HepG2 (cell line): Measurements from ENCODE around the gene PHYHIPL. TPM values are rescaled to one million over a fixed set of nuclear protein-coding genes. Genes with fewer than 3 reads are reported as not detected.

ENCODE experiments used
- ASH2L ChIP-seq: fragments of 300-600, 200-600 bp; sonication (generic); IDR thresholded peaks from 2 replicates; pipeline ENCODE4 v1.7.0; 2017; ENCODE audit warnings: low read depth, mild to moderate bottlenecking, moderate library complexity, mixed read lengths, low read length; ENCODE audit not compliant: insufficient read length
- GFI1 ChIP-seq: sonication (generic); formaldehyde crosslinking; IDR thresholded peaks from 2 replicates; pipeline ENCODE4 v1.5.0; 2020; ENCODE audit warnings: missing genetic modification reagents, mild to moderate bottlenecking, borderline replicate concordance
- GPBP1L1 ChIP-seq: sonication (generic); formaldehyde crosslinking; IDR thresholded peaks from 2 replicates; pipeline ENCODE4 v1.5.0; 2020; ENCODE audit warnings: mild to moderate bottlenecking, missing genetic modification reagents
- HNF4G ChIP-seq, 2 experiments: sonication (generic) in 1 of 2; formaldehyde crosslinking in 1 of 2; IDR thresholded peaks; 2 replicates each; pipeline versions ENCODE4 v1.4.0 to v1.6.1; 2011 to 2020; ENCODE audit warnings: borderline replicate concordance in 2 of 2, low read depth in 2 of 2, mild to moderate bottlenecking in 2 of 2, low read length in 1 of 2, missing genetic modification reagents in 1 of 2, moderate library complexity in 1 of 2
- JUNB ChIP-seq: sonication (generic); formaldehyde crosslinking; IDR thresholded peaks from 2 replicates; pipeline ENCODE4 v1.8.0; 2022; ENCODE audit warnings: missing genetic modification reagents, mild to moderate bottlenecking, borderline replicate concordance
- KMT2A ChIP-seq: sonication (generic); formaldehyde crosslinking; IDR thresholded peaks from 2 replicates; pipeline ENCODE4 v1.4.0; 2020; ENCODE audit warnings: missing genetic modification reagents
- MAFK ChIP-seq, 2 experiments: IDR thresholded peaks in 1 of 2; conservative IDR thresholded peaks in 1 of 2; 2 replicates each; pipeline ENCODE4 v1.6.1; 2011; ENCODE audit warnings: improper control_type of control experiment in 2 of 2, low read length in 2 of 2
- MED8 ChIP-seq: sonication (generic); formaldehyde crosslinking; IDR thresholded peaks from 2 replicates; pipeline ENCODE4 v1.8.1; 2023; ENCODE audit warnings: mild to moderate bottlenecking, missing genetic modification reagents; ENCODE audit not compliant: insufficient replicate concordance
- MXD3 ChIP-seq: IDR thresholded peaks from 2 replicates; pipeline ENCODE4 v1.6.1; 2016; ENCODE audit warnings: mild to moderate bottlenecking, missing biosample characterization, missing genetic modification reagents
- MXD4 ChIP-seq: IDR thresholded peaks from 2 replicates; pipeline ENCODE4 v1.6.1; 2016; ENCODE audit warnings: mild to moderate bottlenecking, missing biosample characterization, missing genetic modification reagents
- SOX13 ChIP-seq, 3 experiments: fragments of 450-650 bp in 1 of 3; sonication (generic) in 1 of 3; formaldehyde crosslinking in 1 of 3; IDR thresholded peaks in 2 of 3; conservative IDR thresholded peaks in 1 of 3; 2 replicates each; pipeline versions ENCODE4 v1.5.0 to v1.6.1; 2016 to 2020; ENCODE audit warnings: antibody characterized with exemption in 1 of 3, mild to moderate bottlenecking in 1 of 3, missing compliant biosample characterization in 1 of 3, missing genetic modification reagents in 1 of 3, moderate library complexity in 1 of 3
- SOX5 ChIP-seq: IDR thresholded peaks from 2 replicates; pipeline ENCODE4 v1.6.1; 2016; ENCODE audit warnings: borderline replicate concordance
- TRIM24 ChIP-seq: sonication (generic); formaldehyde crosslinking; IDR thresholded peaks from 2 replicates; pipeline ENCODE4 v1.8.0; 2022; ENCODE audit warnings: mild to moderate bottlenecking, missing genetic modification reagents
- XRCC5 ChIP-seq: fragments of 200-400 bp; formaldehyde crosslinking; optimal IDR thresholded peaks from 2 replicates; pipeline ENCODE3; 2017; ENCODE audit warnings: mild to moderate bottlenecking, low read length
- ZBTB3 ChIP-seq: sonication (generic); formaldehyde crosslinking; IDR thresholded peaks from 2 replicates; pipeline ENCODE4 v1.4.0; 2020; ENCODE audit warnings: low read depth, mild to moderate bottlenecking, moderate library complexity, missing genetic modification reagents, borderline replicate concordance
- ZBTB7B ChIP-seq: sonication (generic); formaldehyde crosslinking; IDR thresholded peaks from 2 replicates; pipeline ENCODE4 v1.4.0; 2020; ENCODE audit warnings: missing genetic modification reagents
- ZC3H4 ChIP-seq: sonication (generic); formaldehyde crosslinking; IDR thresholded peaks from 2 replicates; pipeline ENCODE4 v1.4.0; 2020; ENCODE audit warnings: missing genetic modification reagents, borderline replicate concordance
- ZKSCAN8 ChIP-seq: IDR thresholded peaks from 2 replicates; pipeline ENCODE4 v1.6.1; 2016; ENCODE audit warnings: borderline replicate concordance, missing genetic modification reagents, missing compliant biosample characterization
- ZMYM3 ChIP-seq: sonication (generic); formaldehyde crosslinking; IDR thresholded peaks from 2 replicates; pipeline ENCODE4 v1.5.1; 2020; ENCODE audit warnings: mild to moderate bottlenecking, missing genetic modification reagents
- ZNF160 ChIP-seq: sonication (generic); formaldehyde crosslinking; IDR thresholded peaks from 2 replicates; pipeline ENCODE4 v1.8.0; 2022; ENCODE audit warnings: mild to moderate bottlenecking, inconsistent platforms, missing genetic modification reagents
- ZNF280B ChIP-seq: sonication (generic); formaldehyde crosslinking; IDR thresholded peaks from 2 replicates; pipeline ENCODE4 v1.5.0; 2020; ENCODE audit warnings: missing genetic modification reagents, mild to moderate bottlenecking, borderline replicate concordance
- ZNF33A ChIP-seq: sonication (generic); formaldehyde crosslinking; IDR thresholded peaks from 2 replicates; pipeline ENCODE4 v1.5.1; 2020; ENCODE audit warnings: missing genetic modification reagents, mild to moderate bottlenecking, moderate library complexity, borderline replicate concordance
- ZNF430 ChIP-seq: sonication (generic); formaldehyde crosslinking; IDR thresholded peaks from 2 replicates; pipeline ENCODE4 v1.9.0; 2021; ENCODE audit warnings: mild to moderate bottlenecking, missing genetic modification reagents
- ZNF816 ChIP-seq: sonication (generic); formaldehyde crosslinking; IDR thresholded peaks from 2 replicates; pipeline ENCODE4 v1.8.0; 2022; ENCODE audit warnings: missing genetic modification reagents, mild to moderate bottlenecking, borderline replicate concordance
- polyA plus RNA-seq, 8 experiments: library from polyadenylated mRNA; depleted of rRNA in 3 of 8; stranded (reverse) in 7 of 8; unstranded in 1 of 8; fragments of >200 nt; fragmentation: Illumina TruSeq in 4 of 8; extraction: Trizol in 4 of 8; gene quantifications; 2 replicates each; pipeline versions ENCODE4 v1.2.1 to v1.2.3, GENCODE V29; 2011 to 2016; ENCODE audit warnings: low read depth in 4 of 8, missing spikeins in 1 of 8, mixed read lengths in 1 of 8; ENCODE audit not compliant: insufficient read depth in 1 of 8
- total RNA-seq, 5 experiments: library from RNA; depleted of rRNA; stranded (reverse); fragments of >200 nt; fragmentation: Illumina TruSeq; extraction: Trizol; gene quantifications; 2 replicates each; pipeline ENCODE4 v1.2.3, GENCODE V29; 2016; ENCODE audit warnings: low read depth in 1 of 5

PHYHIPL gene
- total and polyA plus RNA-seq, 2 of the 13 experiments (the other 11 are each of a cell fraction or from before 2014, with no cell fraction given): 40.6 to 78.5 TPM

GRCh38 chr10:59175538-59176240 lies 754 bp upstream of the PHYHIPL start (continued):
- TF ChIP-seq SOX13 (IDR thresholded peaks at IDR 0.05): no peak
- TF ChIP-seq SOX13 (CRISPR knock-in tag; conservative IDR thresholded peaks at IDR 0.05 in 1 of 2, IDR thresholded peaks at IDR 0.05 in 1 of 2): peak in 1 of 2 experiments; percentile 46; a peak in 2 of 4 replicates
- TF ChIP-seq MAFK (conservative IDR thresholded peaks at IDR 0.05 in 1 of 2, IDR thresholded peaks at IDR 0.05 in 1 of 2; ENCODE audit: low read length in 2 of 2): no peak
- TF ChIP-seq ZMYM3 (CRISPR knock-in tag): 0 out of 2 replicates have a peak, but pooled peaks have one; percentile 53
- TF ChIP-seq ASH2L: peak; percentile 88
- no peak for TF ChIP-seq ZNF280B (CRISPR knock-in tag)
- TF ChIP-seq MXD4: no peak; the same call in 1 of the 2 replicates
- TF ChIP-seq ZNF33A: no peak
- TF ChIP-seq XRCC5: no peak
- no peak for TF ChIP-seq HNF4G (IDR thresholded peaks at IDR 0.05; ENCODE audit: borderline replicate concordance, low read depth, low read length)
- TF ChIP-seq HNF4G (CRISPR knock-in tag; IDR thresholded peaks at IDR 0.05; ENCODE audit: borderline replicate concordance, low read depth): peak; percentile 59; the same call in 1 of the 2 replicates
- TF ChIP-seq ZNF430 (CRISPR knock-in tag): peak; percentile 90; the same call in 1 of the 2 replicates
- no peak for TF ChIP-seq TRIM24
- TF ChIP-seq ZBTB7B (CRISPR knock-in tag): 0 out of 2 replicates have a peak, but pooled peaks have one; percentile 2
- 0 out of 2 replicates have a peak, but pooled peaks have one; percentile 19 for TF ChIP-seq ZKSCAN8 (CRISPR knock-in tag)
- no peak for TF ChIP-seq GPBP1L1
- TF ChIP-seq ZC3H4 (CRISPR knock-in tag): 0 out of 2 replicates have a peak, but pooled peaks have one; percentile 17
- TF ChIP-seq GFI1 (CRISPR knock-in tag): 0 out of 2 replicates have a peak, but pooled peaks have one; percentile 23
- TF ChIP-seq JUNB (CRISPR knock-in tag): no peak
- peak; percentile 33; the same call in 1 of the 2 replicates for TF ChIP-seq MXD3 (CRISPR knock-in tag)
- no peak; the same call in 1 of the 2 replicates for TF ChIP-seq ZBTB3 (CRISPR knock-in tag)
- TF ChIP-seq ZNF816 (CRISPR knock-in tag): no peak
- peak; percentile 49; the same call in 1 of the 2 replicates for TF ChIP-seq KMT2A (CRISPR knock-in tag)
- peak; percentile 54; the same call in 1 of the 2 replicates for TF ChIP-seq SOX5 (CRISPR knock-in tag)
- TF ChIP-seq MED8 (CRISPR knock-in tag): peak; percentile 31
- TF ChIP-seq ZNF160 (CRISPR knock-in tag): no peak
